ENCODE results near the gene TRAPPC5.

The TRAPPC5 gene

DNA sequence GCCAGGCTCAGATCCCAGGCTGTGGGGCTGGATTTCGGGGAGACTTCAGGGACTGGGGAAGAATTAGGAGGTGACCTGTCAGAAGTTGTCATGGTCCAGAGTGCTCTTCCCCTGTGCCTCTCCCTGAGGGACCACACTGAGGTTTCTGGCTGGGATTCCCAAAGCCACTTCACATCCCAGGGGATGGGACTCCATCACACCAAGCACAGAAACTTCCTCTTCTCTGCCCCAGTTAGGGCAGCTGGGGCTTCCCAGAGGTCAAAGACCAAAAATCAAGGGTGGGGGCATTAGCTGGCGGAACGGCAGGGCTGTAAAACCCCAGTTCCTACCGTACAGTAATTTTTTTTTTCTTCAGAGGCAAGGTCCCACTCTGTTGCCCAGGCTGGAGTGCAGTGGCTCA, 13.9 kb downstream of the TRAPPC5 start:
- H3K4me3 ChIP-seq (ENCODE audit: low read depth, low read length): no peak overlapping the region

DNA sequence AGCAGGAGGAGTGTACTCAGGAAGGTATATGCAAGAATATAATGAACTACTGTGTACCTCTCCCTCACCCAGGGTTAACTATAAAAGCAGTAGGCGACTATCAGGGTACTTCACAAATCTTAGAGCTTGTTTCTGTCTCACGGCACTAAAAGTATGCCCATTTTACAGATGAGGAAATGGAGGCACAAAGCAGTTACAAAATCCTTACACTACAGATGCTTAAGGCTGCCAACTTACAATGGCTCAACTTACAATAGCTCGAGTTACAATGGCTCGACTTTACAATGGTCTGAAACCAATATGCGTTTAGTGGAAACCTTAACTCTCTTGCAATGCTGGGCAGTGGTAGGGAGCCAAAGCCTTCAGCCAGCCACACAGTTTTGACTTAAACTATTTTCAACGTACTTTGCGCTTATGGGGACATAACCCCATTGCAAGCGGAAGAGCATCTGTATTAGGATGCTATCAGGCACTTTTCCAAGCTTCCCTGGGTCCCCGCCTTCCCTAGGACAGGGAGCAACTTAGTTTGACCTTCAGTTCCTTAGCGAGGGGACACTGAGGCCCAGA, 17.2 kb downstream of the TRAPPC5 start:
- no peak for TF ChIP-seq CTCF (IDR thresholded peaks at IDR 0.05; ENCODE audit: borderline replicate concordance, insufficient read depth, low read depth, low read length)
- peak overlapping the region; percentile 73 for H3K4me3 ChIP-seq (ENCODE audit: low read depth, low read length)

More for the DNA sequence above, 13.9 kb downstream of the TRAPPC5 start:
- no peak for TF ChIP-seq CTCF (IDR thresholded peaks at IDR 0.05; ENCODE audit: borderline replicate concordance, insufficient read depth, low read depth, low read length)

- H3K4me3 ChIP-seq (ENCODE audit: low read depth, low read length): peak overlapping the region; percentile 73
- TF ChIP-seq CTCF (IDR thresholded peaks at IDR 0.05; ENCODE audit: borderline replicate concordance, insufficient read depth, low read depth, low read length): no peak
Measured at GRCh38 chr19:7698583-7698982, 17.9 kb downstream of the TRAPPC5 start.

DNA sequence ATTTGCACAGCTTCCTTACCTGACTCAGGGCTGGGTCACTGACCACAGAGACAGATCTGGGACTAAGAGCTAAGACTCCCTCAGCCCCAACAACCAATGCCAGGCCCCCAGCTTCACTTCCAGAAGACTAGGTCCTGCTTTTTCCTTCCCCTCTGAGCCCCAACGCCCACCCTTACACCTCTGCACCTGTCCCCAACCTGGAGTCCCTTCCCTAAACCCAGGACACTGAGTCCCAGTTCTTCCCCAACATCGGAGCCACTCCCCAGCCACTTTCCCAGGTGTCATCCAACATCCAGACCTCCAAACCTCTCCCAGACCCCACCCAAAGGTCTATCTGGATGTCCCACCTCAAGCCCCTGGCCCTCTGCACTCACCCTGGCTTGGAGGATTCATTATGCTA, 18.4 kb downstream of the TRAPPC5 start:
- TF ChIP-seq CTCF (IDR thresholded peaks at IDR 0.05; ENCODE audit: borderline replicate concordance, insufficient read depth, low read depth, low read length): no peak
- H3K4me3 ChIP-seq (ENCODE audit: low read depth, low read length): peak overlapping the region; percentile 73

- peak overlapping the region; percentile 73 for H3K4me3 ChIP-seq (ENCODE audit: low read depth, low read length)
- no peak for TF ChIP-seq CTCF (IDR thresholded peaks at IDR 0.05; ENCODE audit: borderline replicate concordance, insufficient read depth, low read depth, low read length)
Measured at GRCh38 chr19:7699417-7700401, 19.1 kb downstream of the TRAPPC5 start.

DNA sequence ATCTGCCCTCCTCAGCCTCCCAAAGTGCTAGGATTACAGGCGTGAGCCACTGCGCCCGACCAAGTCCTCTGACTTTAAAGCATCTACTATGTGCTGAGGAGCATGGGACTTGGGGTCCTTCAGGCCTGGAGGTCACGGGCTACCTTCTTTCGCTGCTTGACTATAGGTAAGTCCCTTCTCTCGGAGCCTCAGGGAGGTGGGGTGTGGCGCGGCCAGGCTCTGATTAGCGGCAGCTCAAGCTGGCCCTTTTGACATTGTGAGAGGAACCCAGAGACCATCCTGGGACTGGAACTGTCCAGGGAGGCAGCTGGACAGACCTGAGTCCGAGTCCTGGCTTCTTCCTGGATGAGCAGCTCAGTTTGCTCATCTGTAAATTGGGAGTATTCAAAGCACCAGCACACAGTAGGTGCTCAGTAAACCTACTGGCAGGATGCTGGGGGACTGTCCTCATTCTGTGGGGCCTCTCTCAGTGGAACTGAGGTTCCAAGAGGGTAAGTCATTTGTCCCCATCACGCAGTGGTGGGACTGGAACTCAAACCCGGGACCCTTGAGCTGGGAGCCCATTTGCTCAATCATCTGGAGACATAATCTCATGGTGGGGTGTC, 20.5 kb downstream of the TRAPPC5 start:
- peak overlapping the region; percentile 73 for H3K4me3 ChIP-seq (ENCODE audit: low read depth, low read length)
- TF ChIP-seq CTCF (IDR thresholded peaks at IDR 0.05; ENCODE audit: borderline replicate concordance, insufficient read depth, low read depth, low read length): no peak
